HEK293 (cell line): Measurements from ENCODE around the gene THRAP3.

Experiments
- ZNF768 ChIP-seq: fragments of 450-650 bp; formaldehyde crosslinking; IDR thresholded peaks from 2 replicates; pipeline ENCODE4 v1.5.1; 2018; ENCODE audit warnings: missing biosample characterization, mild to moderate bottlenecking, missing genetic modification characterization
- ZNF776 ChIP-seq: fragments of 450-650 bp; formaldehyde crosslinking; IDR thresholded peaks from 2 replicates; pipeline ENCODE4 v1.5.0; 2017; ENCODE audit warnings: missing biosample characterization, missing genetic modification characterization, borderline replicate concordance

DNA sequence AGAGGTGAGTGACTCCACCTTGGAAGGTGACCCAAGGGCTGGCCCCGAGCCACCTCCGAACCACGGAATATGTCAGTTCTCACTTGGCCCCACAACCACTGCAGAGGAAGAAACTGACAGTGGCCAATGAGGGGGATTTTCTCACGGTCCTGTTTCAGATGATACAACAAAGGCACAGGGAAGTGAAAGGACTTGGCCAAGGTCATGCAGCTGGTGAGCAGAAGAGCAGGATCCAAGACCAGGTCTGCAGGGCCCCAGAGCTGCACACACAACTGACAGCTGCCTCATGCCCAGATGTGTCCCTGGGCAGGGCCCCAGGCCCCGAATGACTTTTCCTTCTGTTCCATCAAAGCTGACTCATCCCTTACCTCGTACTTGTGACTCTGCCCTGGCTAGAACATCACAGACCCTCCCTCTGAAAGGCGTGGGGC is 125.0 kb downstream of the THRAP3 start:
- no peak for TF ChIP-seq ZNF768 (tag by site-specific recombination)
- TF ChIP-seq ZNF776 (tag by site-specific recombination), result no peak
